C4-2B (cell line): ENCODE measurements around the gene RPP25L.

Experiments
- H3K27ac ChIP-seq: fragments of 450-650 bp; 2 replicates; pipeline ENCODE4 v1.5.1; 2017
- CTCF ChIP-seq: fragments of 450-650 bp; conservative IDR thresholded peaks from 2 replicates; pipeline ENCODE4 v1.5.1; 2017; ENCODE audit warnings: mild to moderate bottlenecking
- ZFX ChIP-seq: fragments of 450-650 bp; IDR thresholded peaks from 2 replicates; pipeline ENCODE4 v1.6.1; 2017

The RPP25L gene

GRCh38 chr9:34603610-34604231 lies 8.2 kb downstream of the RPP25L start:
- TF ChIP-seq ZFX (no peak), CTCF (peak; percentile 95)
- no peak overlapping the region for H3K27ac ChIP-seq

DNA sequence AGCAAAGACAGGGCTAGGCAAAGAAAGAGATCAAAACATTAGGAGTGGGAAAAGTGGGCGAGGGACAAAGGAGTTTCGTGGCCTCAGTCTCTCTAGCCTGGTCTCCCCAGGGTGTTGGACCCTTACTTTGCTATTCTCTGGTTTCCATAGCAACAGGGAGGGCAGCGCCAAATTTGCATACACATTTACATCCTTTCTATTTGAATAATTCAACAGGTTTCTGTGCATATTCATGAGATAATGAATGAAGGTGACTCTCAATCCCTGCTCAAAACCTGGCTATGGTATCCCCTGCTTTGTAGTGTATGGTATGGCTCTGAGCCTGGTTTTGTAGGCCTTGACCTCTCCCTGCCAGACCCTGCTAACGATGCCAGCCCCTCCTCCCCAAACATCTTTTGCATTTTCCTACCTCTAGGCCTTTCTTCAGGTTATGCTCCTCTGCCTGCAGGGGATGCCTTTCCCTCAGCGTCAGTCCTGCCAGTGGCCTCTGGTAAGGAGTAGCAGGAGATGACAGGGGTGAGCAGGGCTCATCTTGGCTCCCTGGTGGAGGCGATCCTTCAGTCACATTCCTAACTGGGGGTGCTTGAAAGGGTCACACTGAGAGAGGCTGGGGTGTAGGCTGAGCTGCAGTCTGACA lies 9.8 kb downstream of the RPP25L start:
- TF ChIP-seq CTCF (no peak), ZFX (no peak)
- no peak overlapping the region for H3K27ac ChIP-seq

- TF ChIP-seq CTCF = no peak
- TF ChIP-seq ZFX = no peak
Measured at GRCh38 chr9:34600908-34601307, 11.0 kb downstream of the RPP25L start.

DNA sequence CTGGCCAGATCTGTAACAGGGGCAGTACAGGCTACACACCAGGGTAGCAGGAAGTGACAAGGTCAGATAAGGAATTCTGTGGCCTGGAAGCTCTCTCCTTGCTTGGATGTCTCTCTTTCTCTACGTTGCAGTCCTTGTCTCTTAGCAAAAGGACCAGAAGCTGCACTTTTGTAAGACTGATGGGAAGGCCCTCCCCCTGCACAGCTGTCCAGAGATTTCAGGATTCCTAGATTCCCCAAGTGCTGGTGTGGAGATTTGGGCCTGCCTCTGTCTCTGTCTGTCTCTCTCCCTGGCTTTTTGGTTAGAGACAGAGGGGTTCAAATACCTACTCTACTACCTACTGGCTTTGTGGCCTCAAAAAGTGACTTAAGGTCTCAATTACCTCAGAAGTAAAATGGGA lies 12.4 kb downstream of the RPP25L start:
- TF ChIP-seq CTCF (no peak), ZFX (no peak)
- H3K27ac ChIP-seq = no peak overlapping the region

More at GRCh38 chr9:34600908-34601307, 11.0 kb downstream of the RPP25L start:
- no peak overlapping the region for H3K27ac ChIP-seq

DNA sequence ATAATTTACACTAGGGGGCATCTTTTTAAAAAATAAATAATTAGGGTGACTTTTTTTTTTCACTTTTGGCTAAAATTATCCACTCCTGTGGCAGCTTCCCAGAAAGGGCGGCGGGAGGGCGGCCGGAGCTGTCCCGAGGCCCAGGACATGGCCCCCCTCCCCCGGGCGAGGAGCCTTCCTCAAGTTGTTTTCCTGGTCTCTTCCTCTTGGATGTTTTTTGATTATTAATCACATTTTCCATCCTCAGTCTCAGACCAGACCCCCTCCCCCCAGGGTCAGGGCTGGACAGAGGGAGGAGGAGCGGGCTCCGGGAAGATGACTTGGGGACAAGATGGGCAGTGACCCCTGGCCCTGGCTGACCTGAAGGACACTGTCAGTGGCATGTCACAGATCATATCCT lies 17.7 kb downstream of the RPP25L start:
- H3K27ac ChIP-seq = no peak overlapping the region
- TF ChIP-seq ZFX (no peak), CTCF (no peak)

- TF ChIP-seq CTCF = no peak
- TF ChIP-seq ZFX = no peak
- no peak overlapping the region for H3K27ac ChIP-seq
Measured at GRCh38 chr9:34592895-34593601, 18.8 kb downstream of the RPP25L start.
